GM19351 (cell line): ENCODE results near the gene NT5C2.
A peak's percentile ranks its signal among the peaks of the same experiment; 100 is the strongest.
"Not testable (repeated sequence)": the region's sequence is repeated elsewhere in the genome, so short reads cannot be mapped to it uniquely, and the experiment has no call there.

Source experiments
- ATAC-seq: cut with Tn5 transposase; IDR thresholded peaks from one replicate; pipeline ENCODE4 v1.9.1; 2021; ENCODE audit warnings: mild to moderate bottlenecking, moderate library complexity; ENCODE audit not compliant: unreplicated experiment

The NT5C2 gene

GRCh38 chr10:103203466-103203865, 10.4 kb upstream of the NT5C2 start:
- ATAC-seq: no peak

DNA sequence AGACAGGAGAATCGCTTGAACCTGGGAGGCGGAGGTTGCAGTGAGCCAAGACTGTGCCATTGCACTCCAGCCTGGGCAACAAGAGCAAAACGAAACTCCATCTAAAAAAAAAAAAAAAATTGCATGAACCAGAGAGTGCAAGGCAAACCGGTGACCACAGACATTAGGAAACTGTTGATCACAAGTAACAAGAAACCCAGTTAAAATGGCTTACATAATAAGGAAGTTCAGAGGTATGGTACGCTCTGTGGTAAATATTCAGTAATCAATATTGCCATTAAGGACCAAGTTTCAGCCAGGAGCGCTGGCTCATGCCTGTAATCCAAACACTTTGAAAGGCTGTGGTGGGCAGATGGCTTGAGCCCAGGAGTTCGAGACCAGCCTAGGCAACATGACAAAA, 9.2 kb upstream of the NT5C2 start:
- no peak for ATAC-seq

- ATAC-seq: no peak
Observed at GRCh38 chr10:103199488-103199887, 6.4 kb upstream of the NT5C2 start.

- no peak for ATAC-seq
Observed at GRCh38 chr10:103198648-103199047, 5.6 kb upstream of the NT5C2 start.

GRCh38 chr10:103197903-103198302, 4.8 kb upstream of the NT5C2 start:
- no peak for ATAC-seq

DNA sequence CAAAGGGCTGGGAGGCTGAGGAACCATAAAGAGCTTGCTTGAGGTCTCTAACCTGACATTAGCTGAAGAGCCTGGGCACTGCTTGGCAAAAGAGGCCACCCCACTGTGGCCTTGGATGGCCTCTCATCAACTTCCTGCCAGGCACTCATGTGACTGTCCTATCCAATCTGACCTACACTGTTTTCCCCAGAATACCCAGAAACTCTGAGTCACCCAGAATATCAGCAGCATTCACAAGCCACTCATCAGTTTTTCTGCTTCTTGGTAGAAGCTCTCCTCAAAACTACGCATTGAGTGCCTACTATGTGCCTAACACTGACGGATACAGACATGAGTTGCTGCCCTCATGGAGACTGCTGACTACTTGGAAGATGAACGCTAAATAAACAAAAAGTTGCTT, 4.1 kb upstream of the NT5C2 start:
- no peak for ATAC-seq

DNA sequence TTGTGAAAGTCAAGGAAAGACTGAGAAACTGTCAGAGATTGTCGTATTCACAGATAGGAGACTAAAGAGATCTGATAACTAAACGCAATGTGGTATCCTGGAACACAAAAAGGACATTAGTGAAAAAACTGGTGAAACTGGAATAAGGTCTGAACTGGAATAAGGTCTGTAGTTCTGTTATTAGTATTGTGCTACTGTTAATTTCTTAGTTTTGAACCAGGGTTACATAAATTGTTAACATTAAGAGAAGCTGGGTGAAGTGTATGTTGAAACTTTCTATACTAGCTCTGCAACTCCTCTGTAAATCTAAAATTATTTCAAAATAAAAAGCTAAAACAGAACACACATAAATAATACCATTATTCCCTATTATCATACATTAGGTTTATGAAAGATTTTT, 3.4 kb upstream of the NT5C2 start:
- no peak for ATAC-seq

DNA sequence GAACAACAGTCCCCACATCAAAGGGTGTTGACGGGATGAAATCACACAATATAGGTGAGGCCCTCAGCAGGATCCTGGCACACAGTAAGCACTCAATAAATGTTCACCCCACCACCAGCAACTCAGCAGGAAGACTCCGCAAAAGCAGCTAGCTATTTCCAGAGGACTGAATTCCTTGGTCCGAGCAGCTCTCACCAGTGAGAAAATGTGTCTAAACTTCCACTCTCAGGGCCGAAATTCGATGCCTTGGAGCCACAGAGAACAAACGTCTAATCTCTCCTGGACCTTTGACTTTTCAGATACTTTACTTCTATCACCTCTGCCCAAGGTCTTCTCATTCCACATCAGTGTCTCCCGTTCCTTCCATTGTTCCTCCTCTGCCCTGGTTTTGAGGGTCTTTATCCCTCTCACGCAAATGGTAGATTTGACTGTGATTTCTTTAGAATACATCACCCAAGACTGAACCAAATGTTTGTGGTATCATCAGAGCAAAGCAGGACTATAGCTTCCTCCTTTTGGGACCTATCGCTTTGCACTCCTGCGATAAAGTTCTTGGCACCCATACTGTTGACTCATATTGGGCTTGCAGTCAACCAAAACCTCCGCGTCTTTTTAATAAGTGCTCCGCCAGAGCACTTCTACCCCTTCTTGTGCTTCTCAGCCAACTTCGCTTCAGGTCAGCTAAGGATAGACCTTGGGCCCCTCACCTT, 903 bp upstream of the NT5C2 start:
- ATAC-seq: peak; percentile 44

DNA sequence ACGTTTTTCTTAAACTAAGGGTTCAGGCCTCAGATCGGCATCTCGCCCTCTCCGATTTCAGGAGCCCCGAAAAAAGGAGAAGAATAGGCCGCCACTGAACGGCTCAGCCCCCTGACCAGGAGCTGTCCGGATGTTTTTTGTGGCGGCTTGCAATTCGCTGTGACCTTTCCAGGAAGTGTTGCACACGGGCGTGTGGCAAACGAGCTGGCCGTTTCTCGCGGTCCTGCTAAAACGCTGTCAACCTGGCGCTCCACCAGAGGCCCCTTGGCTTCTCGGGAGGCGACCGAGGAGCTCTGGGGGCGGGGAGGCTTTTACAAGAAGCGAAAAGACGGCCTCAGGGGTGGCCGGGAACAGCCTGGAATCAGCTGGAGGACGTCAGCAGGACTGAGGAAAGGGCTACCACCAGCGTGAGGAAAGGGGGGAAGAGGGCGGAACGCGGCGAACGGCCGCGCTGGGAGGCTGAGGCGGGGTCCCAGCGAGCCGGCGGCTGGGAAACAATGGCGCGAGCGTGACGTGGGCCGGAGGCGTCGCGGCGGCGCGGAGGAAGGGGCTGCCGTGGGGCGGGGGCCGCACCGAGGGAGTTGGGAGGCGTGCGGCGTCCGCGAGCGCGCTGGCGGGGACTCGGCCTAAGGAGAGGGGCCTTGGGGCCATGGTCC, 493 bp downstream of the NT5C2 start:
- ATAC-seq: peak; percentile 50

DNA sequence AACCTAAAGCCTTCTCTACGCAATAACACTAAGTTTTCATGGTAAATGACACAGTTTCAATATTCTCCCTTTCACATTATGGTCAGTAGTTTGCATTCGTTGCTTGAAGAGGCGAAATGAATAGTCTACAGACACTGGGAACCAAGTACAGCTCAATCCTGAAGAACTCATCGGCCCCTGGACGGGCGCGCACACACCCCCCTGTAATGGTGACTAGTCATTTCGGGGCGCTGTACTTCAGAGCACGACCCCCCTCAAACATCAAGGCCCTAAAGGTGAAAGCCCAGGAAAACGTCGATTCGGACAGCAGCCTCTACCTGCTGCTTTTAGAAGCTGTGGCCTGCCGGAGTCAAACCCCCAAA, 1.0 kb downstream of the NT5C2 start:
- ATAC-seq: no peak

GRCh38 chr10:103191198-103191597, 1.9 kb downstream of the NT5C2 start:
- ATAC-seq: not testable (repeated sequence)

- ATAC-seq: no peak
Observed at GRCh38 chr10:103188853-103189252, 4.2 kb downstream of the NT5C2 start.

DNA sequence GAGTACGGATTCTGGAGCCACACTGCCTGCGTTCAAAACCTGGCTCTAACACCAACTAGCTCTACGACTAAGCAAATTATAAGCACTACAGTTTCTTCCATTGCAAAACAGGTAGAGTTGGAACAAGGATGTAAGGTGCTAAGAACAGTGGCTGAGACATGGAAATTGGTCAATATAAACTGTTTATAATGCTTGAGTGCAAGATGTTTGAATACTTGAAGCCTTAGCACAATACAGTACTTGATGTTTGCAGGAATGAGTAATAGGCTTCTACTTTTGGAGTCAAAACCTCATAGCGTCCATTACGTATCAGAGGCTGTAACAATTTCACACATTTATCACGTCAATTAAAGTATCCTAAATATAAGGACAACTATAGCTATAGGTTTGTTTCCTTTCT, 6.9 kb downstream of the NT5C2 start:
- ATAC-seq: no peak

- ATAC-seq: no peak
Observed at GRCh38 chr10:103184615-103185014, 8.5 kb downstream of the NT5C2 start.

- not testable (repeated sequence) for ATAC-seq
Observed at GRCh38 chr10:103183991-103184451, 9.1 kb downstream of the NT5C2 start.

- ATAC-seq: peak; percentile 79
Observed at GRCh38 chr10:103181244-103181643, 11.8 kb downstream of the NT5C2 start.

GRCh38 chr10:103180491-103180890, 12.6 kb downstream of the NT5C2 start:
- no peak for ATAC-seq

- ATAC-seq: no peak
Observed at GRCh38 chr10:103177123-103177522, 15.9 kb downstream of the NT5C2 start.

DNA sequence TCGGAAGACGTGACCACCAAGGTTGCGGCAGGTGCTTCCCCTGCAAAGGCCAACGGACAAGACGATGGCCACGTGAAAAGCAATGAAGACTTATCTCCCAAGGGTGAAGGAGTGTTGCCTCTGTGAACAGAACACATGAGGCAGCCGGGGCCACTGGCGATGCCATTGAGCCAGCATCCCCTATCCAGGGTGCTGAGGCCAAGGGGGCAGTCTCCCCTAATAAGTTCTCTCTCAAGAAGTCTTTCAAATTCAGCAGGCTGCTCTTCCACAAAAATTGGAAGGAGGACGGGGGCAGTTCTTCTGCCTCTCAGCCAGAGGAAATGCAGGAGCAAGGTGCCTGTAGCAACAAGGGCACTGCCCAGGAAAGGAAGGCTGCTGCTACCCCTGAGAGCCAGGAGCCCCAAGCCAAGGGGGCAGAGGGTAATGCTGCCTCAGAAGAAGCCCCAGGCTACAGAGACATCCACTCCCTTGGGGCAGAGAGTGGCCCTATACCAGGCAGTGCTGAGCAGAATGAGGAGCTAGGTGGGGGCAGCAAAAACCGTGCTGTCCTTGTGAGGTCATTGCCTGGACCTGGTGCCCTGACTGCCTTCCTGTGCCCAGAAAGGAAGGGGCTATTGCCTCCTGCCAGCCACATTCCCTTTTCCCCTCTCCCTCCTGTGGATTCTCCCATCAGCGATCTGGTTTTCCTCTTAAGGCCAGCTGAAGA, 17.3 kb downstream of the NT5C2 start:
- no peak for ATAC-seq

GRCh38 chr10:103174324-103174723, 18.7 kb downstream of the NT5C2 start:
- ATAC-seq: not testable (repeated sequence)

GRCh38 chr10:103171278-103171677, 21.8 kb downstream of the NT5C2 start:
- no peak for ATAC-seq

GRCh38 chr10:103168438-103168837, 24.6 kb downstream of the NT5C2 start:
- no peak for ATAC-seq
